GM18861 (cell line): Measurements from ENCODE around the gene ACVRL1.

Experiments
- ATAC-seq: cut with Tn5 transposase; IDR thresholded peaks from one replicate; pipeline ENCODE4 v1.9.1; 2021; ENCODE audit not compliant: unreplicated experiment

ACVRL1 gene

GRCh38 chr12:51961834-51962233 lies 54.5 kb downstream of the ACVRL1 start:
- no peak for ATAC-seq

GRCh38 chr12:51962737-51963136 lies 55.4 kb downstream of the ACVRL1 start:
- ATAC-seq = no peak

- ATAC-seq = no peak
Observed at GRCh38 chr12:51963477-51963876, 56.2 kb downstream of the ACVRL1 start.

GRCh38 chr12:51969643-51970042 lies 62.3 kb downstream of the ACVRL1 start:
- no peak for ATAC-seq

- peak; percentile 89 for ATAC-seq
Observed at GRCh38 chr12:51970904-51971646, 63.8 kb downstream of the ACVRL1 start.

GRCh38 chr12:51971679-51972421 lies 64.5 kb downstream of the ACVRL1 start:
- no peak for ATAC-seq

GRCh38 chr12:51972422-51972812 lies 65.1 kb downstream of the ACVRL1 start:
- no peak for ATAC-seq

- no peak for ATAC-seq
Observed at GRCh38 chr12:51972849-51973273, 65.6 kb downstream of the ACVRL1 start.
